GM12801 (cell line): ENCODE data around the gene DLGAP4.

ENCODE experiments used
- CTCF ChIP-seq: IDR thresholded peaks from one replicate; pipeline ENCODE4 v1.5.1; 2011; ENCODE audit warnings: control low read depth; ENCODE audit not compliant: insufficient read length; ENCODE audit errors: extremely low read depth

Gene DLGAP4

GRCh38 chr20:36544134-36545018 lies 238.2 kb downstream of the DLGAP4 start:
- TF ChIP-seq CTCF: no peak

GRCh38 chr20:36546111-36546736 lies 240.1 kb downstream of the DLGAP4 start:
- TF ChIP-seq CTCF: no peak

DNA sequence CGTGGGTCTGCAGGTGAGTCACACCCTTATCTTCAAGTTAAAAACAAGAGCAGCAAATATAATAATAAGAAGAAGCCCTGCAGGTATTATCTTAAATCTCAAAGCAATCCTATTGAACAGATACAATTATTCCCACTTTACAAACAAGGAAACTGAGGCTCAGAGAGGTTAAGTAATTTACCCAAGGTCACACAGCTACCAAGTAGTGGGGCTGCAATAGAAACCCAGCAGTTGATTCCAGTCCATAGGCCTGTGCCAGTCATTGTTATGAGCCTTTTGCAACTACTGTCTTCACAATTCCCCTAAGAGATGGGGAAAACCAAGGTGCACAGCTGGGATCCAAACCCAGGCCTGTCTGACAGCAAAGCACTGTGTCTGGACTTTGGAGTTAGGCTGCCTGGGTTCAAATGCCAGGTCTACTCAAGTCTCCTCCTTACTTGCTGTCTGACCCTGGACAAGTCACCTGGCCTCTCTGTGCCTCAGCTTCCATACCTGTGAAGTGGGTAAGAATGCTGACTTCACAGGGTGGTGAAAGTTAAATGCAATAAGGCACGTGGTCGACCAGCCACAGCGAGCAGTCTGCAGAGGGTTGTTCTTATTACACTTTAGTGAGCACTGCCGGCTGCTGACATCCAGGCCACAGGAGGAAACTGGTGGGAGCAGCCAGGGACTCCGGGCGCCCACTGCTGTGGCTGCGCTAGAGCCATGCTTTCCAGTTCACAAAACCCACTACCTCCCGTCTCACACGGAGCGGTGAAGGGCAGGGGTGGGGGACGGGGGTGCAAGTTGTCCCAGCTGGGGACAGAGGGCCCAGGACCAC lies 241.3 kb downstream of the DLGAP4 start:
- TF ChIP-seq CTCF: no peak

GRCh38 chr20:36548006-36548315 lies 241.8 kb downstream of the DLGAP4 start:
- no peak for TF ChIP-seq CTCF

GRCh38 chr20:36548704-36549627 lies 242.8 kb downstream of the DLGAP4 start:
- TF ChIP-seq CTCF: no peak

DNA sequence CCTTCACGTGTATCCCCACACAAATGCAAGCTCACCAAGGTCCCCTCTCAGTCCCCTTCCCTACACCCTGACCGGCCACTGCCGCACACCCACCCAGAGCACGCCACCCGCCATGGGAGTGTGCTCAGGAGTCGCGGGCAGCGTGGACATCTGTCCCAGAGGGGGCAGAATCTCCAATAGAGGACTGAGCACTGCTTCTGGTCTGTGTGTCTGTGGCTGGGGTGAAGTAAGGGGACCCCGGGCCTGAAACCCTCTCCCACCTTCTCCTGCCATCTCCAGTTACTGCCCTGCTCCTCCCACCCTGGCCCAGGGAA lies 243.4 kb downstream of the DLGAP4 start:
- no peak for TF ChIP-seq CTCF
